ENCODE results near the gene MMP19.

- no peak for TF ChIP-seq CTCF (conservative IDR thresholded peaks at IDR 0.05; ENCODE audit: low read depth, low read length)
- no peak for TF ChIP-seq EZH2 (IDR thresholded peaks at IDR 0.05; ENCODE audit: low read length, unreplicated experiment)
Observed at GRCh38 chr12:55852740-55853139, 10.0 kb upstream of the MMP19 start.
